Hepatocyte (in vitro differentiated cells): ENCODE data around the gene RACGAP1. TPM values are rescaled to one million over a fixed set of nuclear protein-coding genes. Genes with fewer than 3 reads are reported as not detected.

Experiments
- DNase-seq: peaks from one replicate; pipeline ENCODE4 v3.0.0-alpha.2; 2016; ENCODE audit warnings: low spot score
- H2AFZ ChIP-seq: fragments of 200-600 bp; sonication (generic); 2 replicates; pipeline ENCODE4 v1.6.0; 2016; ENCODE audit warnings: antibody characterized with exemption, mild to moderate bottlenecking
- H3K27ac ChIP-seq: fragments of 200-600 bp; sonication (generic); 2 replicates; pipeline ENCODE4 v1.5.1; 2016; ENCODE audit warnings: mild to moderate bottlenecking
- H3K27me3 ChIP-seq: fragments of 200-600 bp; sonication (generic); 2 replicates; pipeline ENCODE4 v1.6.1; 2016
- H3K36me3 ChIP-seq: fragments of 200-600 bp; sonication (generic); replicated peaks from 2 replicates; pipeline ENCODE4 v1.5.1; 2016; ENCODE audit warnings: low read depth; ENCODE audit not compliant: insufficient read depth
- H3K4me1 ChIP-seq: fragments of 200-600 bp; sonication (generic); 2 replicates; pipeline ENCODE4 v1.5.1; 2016; ENCODE audit warnings: mild to moderate bottlenecking, moderate library complexity; ENCODE audit not compliant: insufficient read depth
- H3K4me2 ChIP-seq: fragments of 200-600 bp; sonication (generic); 2 replicates; pipeline ENCODE4 v1.6.0; 2016
- H3K4me3 ChIP-seq: fragments of 200-600 bp; sonication (generic); 2 replicates; pipeline ENCODE4 v1.5.1; 2016; ENCODE audit warnings: mild to moderate bottlenecking
- H3K79me2 ChIP-seq: fragments of 200-600 bp; sonication (generic); 2 replicates; pipeline ENCODE4 v1.6.0; 2017; ENCODE audit warnings: mild to moderate bottlenecking
- H3K9me2 ChIP-seq: fragments of 200-600 bp; sonication (generic); replicated peaks from 2 replicates; pipeline ENCODE4 v1.6.0; 2017; ENCODE audit warnings: mild to moderate bottlenecking; ENCODE audit not compliant: insufficient read depth
- H3K9me3 ChIP-seq: fragments of 200-600 bp; sonication (generic); 2 replicates; pipeline ENCODE4 v1.5.1; 2016; ENCODE audit warnings: low read depth, mild to moderate bottlenecking
- H4K20me1 ChIP-seq: fragments of 200-600 bp; sonication (generic); 2 replicates; pipeline ENCODE4 v1.6.0; 2016; ENCODE audit warnings: mild to moderate bottlenecking; ENCODE audit not compliant: insufficient read depth, poor library complexity, severe bottlenecking
- EZH2 ChIP-seq: fragments of 200-600 bp; sonication (generic); IDR thresholded peaks from 2 replicates; pipeline ENCODE4 v1.6.1; 2016; ENCODE audit warnings: antibody characterized with exemption, mild to moderate bottlenecking, borderline replicate concordance
- EZH2phosphoT487 ChIP-seq: fragments of 200-600 bp; sonication (generic); IDR thresholded peaks from one replicate; pipeline ENCODE4 v1.6.1; 2018; ENCODE audit warnings: antibody characterized with exemption, mild to moderate bottlenecking, low read depth, moderate library complexity; ENCODE audit not compliant: unreplicated experiment, severe bottlenecking
- WGBS: methylation state at CpG from one replicate; pipeline ENCODE4 v1.1.6; 2016; ENCODE audit warnings: low lambda C conversion rate; ENCODE audit errors: missing lambda C conversion rate; 5-methylcytosine and 5-hydroxymethylcytosine counted together
- polyA plus RNA-seq: library from polyadenylated mRNA; unstranded; fragments of >200 nt; fragmentation: Nextera tagmentation; extraction: Ambion mirVana; gene quantifications from 2 replicates; pipeline ENCODE4 v1.2.1, GENCODE V29; 2016
- total RNA-seq: library from RNA; depleted of rRNA; stranded (reverse); fragments of >200 nt; gene quantifications from 2 replicates; pipeline ENCODE4 v1.2.3, GENCODE V29; 2014
- TF ChIP-seq, protein P1 (sequence below): fragments of 200-600 bp; sonication (generic); IDR thresholded peaks from 2 replicates; pipeline ENCODE4 v1.5.1; 2016; ENCODE audit warnings: antibody characterized with exemption, mild to moderate bottlenecking; ENCODE audit not compliant: poor library complexity

Gene RACGAP1
- total and polyA plus RNA-seq, 2 experiments from 2014 or later, result 17.3 to 22.1 TPM

DNA sequence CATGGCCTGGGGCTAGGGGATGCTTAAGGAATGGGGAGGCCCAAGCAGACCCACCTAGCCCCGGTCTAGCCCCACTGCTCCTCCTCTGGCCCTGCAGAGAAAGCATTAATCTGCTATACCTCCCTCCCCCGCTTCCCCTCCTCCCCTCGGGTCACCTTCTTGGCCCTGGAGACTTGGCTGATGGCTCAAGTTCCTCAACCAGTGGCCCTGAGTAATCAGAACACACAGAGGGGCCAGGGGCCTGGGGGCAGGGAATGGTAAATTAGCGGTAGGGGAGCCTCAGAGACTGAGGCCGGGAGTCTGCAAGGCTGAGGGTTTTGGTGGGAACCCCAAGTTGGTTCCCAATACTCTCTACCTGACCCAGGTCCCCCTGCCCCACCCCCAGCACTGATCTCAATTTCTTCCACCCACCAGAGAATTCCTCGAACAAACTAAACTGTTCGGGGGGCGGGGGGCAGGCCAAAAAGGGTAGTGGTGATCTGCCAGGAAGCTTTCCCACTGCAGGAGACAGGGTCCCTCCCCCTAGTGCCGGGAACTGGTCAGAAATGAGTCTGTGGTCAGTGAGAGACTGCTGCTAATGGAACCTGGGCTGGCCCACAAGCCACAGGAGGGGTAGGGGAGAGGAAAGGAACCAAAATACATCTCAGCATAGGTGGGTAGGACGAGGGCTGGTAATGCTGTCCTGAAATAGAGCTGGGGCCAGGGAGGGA is 47.1 kb upstream of the RACGAP1 start:
- no peak overlapping the region for H3K4me2 ChIP-seq

GRCh38 chr12:50070314-50071060 is 45.2 kb upstream of the RACGAP1 start:
- no peak overlapping the region for H3K27ac ChIP-seq
- H3K4me1 ChIP-seq, result no peaks in the 10 kb centered on the region
- no peaks in the 10 kb centered on the region for H3K79me2 ChIP-seq
- TF ChIP-seq, protein P1, sequence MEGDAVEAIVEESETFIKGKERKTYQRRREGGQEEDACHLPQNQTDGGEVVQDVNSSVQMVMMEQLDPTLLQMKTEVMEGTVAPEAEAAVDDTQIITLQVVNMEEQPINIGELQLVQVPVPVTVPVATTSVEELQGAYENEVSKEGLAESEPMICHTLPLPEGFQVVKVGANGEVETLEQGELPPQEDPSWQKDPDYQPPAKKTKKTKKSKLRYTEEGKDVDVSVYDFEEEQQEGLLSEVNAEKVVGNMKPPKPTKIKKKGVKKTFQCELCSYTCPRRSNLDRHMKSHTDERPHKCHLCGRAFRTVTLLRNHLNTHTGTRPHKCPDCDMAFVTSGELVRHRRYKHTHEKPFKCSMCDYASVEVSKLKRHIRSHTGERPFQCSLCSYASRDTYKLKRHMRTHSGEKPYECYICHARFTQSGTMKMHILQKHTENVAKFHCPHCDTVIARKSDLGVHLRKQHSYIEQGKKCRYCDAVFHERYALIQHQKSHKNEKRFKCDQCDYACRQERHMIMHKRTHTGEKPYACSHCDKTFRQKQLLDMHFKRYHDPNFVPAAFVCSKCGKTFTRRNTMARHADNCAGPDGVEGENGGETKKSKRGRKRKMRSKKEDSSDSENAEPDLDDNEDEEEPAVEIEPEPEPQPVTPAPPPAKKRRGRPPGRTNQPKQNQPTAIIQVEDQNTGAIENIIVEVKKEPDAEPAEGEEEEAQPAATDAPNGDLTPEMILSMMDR, result peak; percentile 97
- TF ChIP-seq EZH2 (no peak), EZH2phosphoT487 (no peak)
- 55% methylated on average over 9 of the region's 9 CpGs for whole genome bisulfite sequencing
- H2AFZ ChIP-seq, result peak overlapping the region; percentile 3
- no peaks in the 10 kb centered on the region for H3K36me3 ChIP-seq
- H3K9me2 ChIP-seq, result no peaks in the 10 kb centered on the region
- DNase-seq, result peak; percentile 90
- no peaks in the 10 kb centered on the region for H3K9me3 ChIP-seq
- H4K20me1 ChIP-seq, result no peaks in the 10 kb centered on the region
- H3K4me2 ChIP-seq, result no peak overlapping the region
- H3K4me3 ChIP-seq, result no peak overlapping the region
- H3K27me3 ChIP-seq, result no peaks in the 10 kb centered on the region

More for the DNA sequence above, 47.1 kb upstream of the RACGAP1 start:
- Histone ChIP-seq H3K79me2 (no peaks in the 10 kb centered on the region), H3K36me3 (no peaks in the 10 kb centered on the region), H3K4me3 (no peak overlapping the region), H3K27me3 (no peaks in the 10 kb centered on the region), H3K4me1 (no peaks in the 10 kb centered on the region), H4K20me1 (no peaks in the 10 kb centered on the region), H3K9me2 (no peaks in the 10 kb centered on the region), H2AFZ (no peak overlapping the region), H3K27ac (no peak overlapping the region), H3K9me3 (no peaks in the 10 kb centered on the region)
- TF ChIP-seq EZH2phosphoT487 (no peak), EZH2 (no peak)
- TF ChIP-seq, protein P1, result no peak
- WGBS, result 61% methylated on average over 7 of the region's 10 CpGs
- DNase-seq, result no peak

GRCh38 chr12:50069539-50069938 is 44.2 kb upstream of the RACGAP1 start:
- no peak for DNase-seq
- Histone ChIP-seq H2AFZ (no peak overlapping the region), H3K36me3 (no peaks in the 10 kb centered on the region), H3K9me3 (no peaks in the 10 kb centered on the region), H3K79me2 (no peaks in the 10 kb centered on the region), H3K4me3 (no peak overlapping the region), H3K4me1 (no peaks in the 10 kb centered on the region), H3K27ac (no peak overlapping the region), H3K27me3 (no peaks in the 10 kb centered on the region), H3K4me2 (no peak overlapping the region), H3K9me2 (no peaks in the 10 kb centered on the region), H4K20me1 (no peaks in the 10 kb centered on the region)
- WGBS, result 96% methylated on average over 3 of the region's 3 CpGs
- TF ChIP-seq, protein P1, result no peak
- TF ChIP-seq EZH2 (no peak), EZH2phosphoT487 (no peak)
